H1 (cell line): ENCODE data around the gene TRABD2B. TPM values are rescaled to one million over a fixed set of nuclear protein-coding genes. Genes with fewer than 3 reads are reported as not detected.

Experiments used
- CTCF ChIA-PET: fragments of 300-600 bp; sonication (Branson Sonifier 250); formaldehyde crosslinking; loops from one replicate; lab custom pipeline; 2021; ENCODE audit not compliant: partially characterized antibody; lab: Charles Lee
- POLR2A ChIA-PET: fragments of 300-600 bp; sonication (Branson Sonifier 250); formaldehyde crosslinking; loops from one replicate; lab custom pipeline; 2021; ENCODE audit warnings: inconsistent platforms; ENCODE audit not compliant: partially characterized antibody; lab: Charles Lee
- DNase-seq, 2 experiments: peaks; one replicate each; pipeline versions ENCODE4 v3.0.0 to v3.0.0-alpha.2; 2010 to 2022; ENCODE audit warnings: low spot score in 2 of 2, low read depth in 1 of 2, mixed read lengths in 1 of 2
- FAIRE-seq: peaks from 2 replicates; lab custom pipeline; 2011; peaks lifted over from hg19 to GRCh38; lab: Jason Lieb, UNC
- H2AFZ ChIP-seq: 2 replicates; pipeline ENCODE4 v1.8.1; 2012; ENCODE audit warnings: low read length, inconsistent platforms
- H2AK5ac ChIP-seq: 2 replicates; pipeline ENCODE4 v1.6.1; 2013; ENCODE audit warnings: low read depth, low read length
- H2BK120ac ChIP-seq: replicated peaks from 2 replicates; pipeline ENCODE3; 2013; ENCODE audit warnings: low read depth, low read length, inconsistent platforms
- H2BK12ac ChIP-seq: 2 replicates; pipeline ENCODE4 v1.6.1; 2013; ENCODE audit warnings: low read depth, low read length
- H2BK15ac ChIP-seq: 2 replicates; pipeline ENCODE4 v1.6.1; 2013; ENCODE audit warnings: low read length
- H2BK20ac ChIP-seq: 2 replicates; pipeline ENCODE4 v1.6.1; 2013; ENCODE audit warnings: low read length
- H2BK5ac ChIP-seq: 2 replicates; pipeline ENCODE4 v1.6.1; 2013; ENCODE audit warnings: low read depth, low read length
- H3K14ac ChIP-seq: 2 replicates; pipeline ENCODE4 v1.6.1; 2013; ENCODE audit warnings: inconsistent platforms; ENCODE audit not compliant: insufficient read length
- H3K18ac ChIP-seq: 2 replicates; pipeline ENCODE4 v1.6.1; 2013; ENCODE audit warnings: low read length; ENCODE audit errors: extremely low read depth
- H3K23ac ChIP-seq: 2 replicates; pipeline ENCODE4 v1.6.1; 2013; ENCODE audit warnings: inconsistent platforms; ENCODE audit not compliant: insufficient read length
- H3K23me2 ChIP-seq: 2 replicates; pipeline ENCODE4 v1.6.1; 2013; ENCODE audit warnings: low read depth, low read length
- H3K27ac ChIP-seq: 2 replicates; pipeline ENCODE4 v1.6.1; 2011; ENCODE audit warnings: low read depth, low read length, inconsistent platforms
- H3K27me3 ChIP-seq, 4 experiments: replicated peaks in 1 of 4; 1 replicate in 1 of 4; 2 replicates in 3 of 4; pipeline versions ENCODE4 v1.6.1 to v1.8.1; 2011 to 2013; ENCODE audit warnings: low read length in 3 of 4, mild to moderate bottlenecking in 3 of 4, inconsistent platforms in 2 of 4, mixed read lengths in 2 of 4, moderate library complexity in 1 of 4; ENCODE audit not compliant: control insufficient read depth in 3 of 4, insufficient read depth in 3 of 4; ENCODE audit errors: extremely low read depth in 1 of 4
- H3K36me3 ChIP-seq, 4 experiments: 2 replicates each; pipeline versions ENCODE4 v1.6.1 to v1.8.1; 2011 to 2013; ENCODE audit warnings: mild to moderate bottlenecking in 4 of 4, low read length in 3 of 4, moderate library complexity in 2 of 4, control low read depth in 1 of 4, inconsistent platforms in 1 of 4; ENCODE audit not compliant: insufficient read depth in 4 of 4, control insufficient read depth in 2 of 4
- H3K4ac ChIP-seq: replicated peaks from 2 replicates; pipeline ENCODE3; 2013; ENCODE audit warnings: low read length, low read depth, mixed read lengths, inconsistent platforms; ENCODE audit not compliant: insufficient read length
- H3K4me1 ChIP-seq, 4 experiments: replicated peaks in 1 of 4; 1 replicate in 1 of 4; 2 replicates in 3 of 4; pipeline versions ENCODE4 v1.6.1 to v1.8.1; 2011 to 2013; ENCODE audit warnings: low read length in 3 of 4, inconsistent platforms in 2 of 4, mixed read lengths in 1 of 4; ENCODE audit not compliant: insufficient read depth in 4 of 4, control insufficient read depth in 3 of 4
- H3K4me2 ChIP-seq, 2 experiments: 2 replicates each; pipeline versions ENCODE4 v1.6.1 to v1.8.1; 2011 to 2013; ENCODE audit warnings: low read depth in 2 of 2, low read length in 2 of 2, control low read depth in 1 of 2, inconsistent platforms in 1 of 2, mild to moderate bottlenecking in 1 of 2; ENCODE audit not compliant: insufficient read depth in 1 of 2
- H3K4me3 ChIP-seq, 4 experiments: fragments of 200-600, 300-600 bp in 1 of 4; sonication (generic), shearing (Covaris generic), sonication (Bioruptor Twin) in 1 of 4; 2 replicates each; pipeline versions ENCODE4 v1.5.1 to v1.8.1; 2011 to 2016; ENCODE audit warnings: low read length in 4 of 4, low read depth in 3 of 4, control low read depth in 2 of 4, inconsistent platforms in 2 of 4, mild to moderate bottlenecking in 2 of 4, mixed read lengths in 1 of 4, moderate library complexity in 1 of 4; ENCODE audit not compliant: insufficient read depth in 2 of 4; ENCODE audit errors: extremely low read depth in 1 of 4
- H3K56ac ChIP-seq: replicated peaks from 2 replicates; pipeline ENCODE3; 2013; ENCODE audit warnings: low read depth, mild to moderate bottlenecking, mixed read lengths, low read length, inconsistent platforms; ENCODE audit not compliant: insufficient read length
- H3K79me1 ChIP-seq: 2 replicates; pipeline ENCODE4 v1.6.1; 2013; ENCODE audit warnings: low read depth, low read length, control low read depth
- H3K79me2 ChIP-seq, 2 experiments: 2 replicates each; pipeline versions ENCODE4 v1.6.1 to v1.8.1; 2012 to 2013; ENCODE audit warnings: low read length in 2 of 2, mild to moderate bottlenecking in 2 of 2, inconsistent platforms in 1 of 2; ENCODE audit not compliant: insufficient read depth in 2 of 2, control insufficient read depth in 1 of 2
- H3K9ac ChIP-seq, 4 experiments: replicated peaks in 1 of 4; 1 replicate in 1 of 4; 2 replicates in 3 of 4; pipeline versions ENCODE4 v1.6.1 to v1.8.1; 2011 to 2013; ENCODE audit warnings: low read depth in 3 of 4, low read length in 3 of 4, control low read depth in 2 of 4, mild to moderate bottlenecking in 2 of 4, moderate library complexity in 2 of 4, inconsistent platforms in 1 of 4; ENCODE audit errors: extremely low read depth in 1 of 4
- H3K9me3 ChIP-seq, 2 experiments: 2 replicates each; pipeline versions ENCODE4 v1.6.1 to v1.8.1; 2012 to 2013; ENCODE audit warnings: mild to moderate bottlenecking in 2 of 2, moderate library complexity in 2 of 2, control low read depth in 1 of 2, inconsistent platforms in 1 of 2, low read depth in 1 of 2, low read length in 1 of 2, mixed read lengths in 1 of 2; ENCODE audit not compliant: insufficient read depth in 2 of 2
- H4K20me1 ChIP-seq, 2 experiments: replicated peaks in 1 of 2; 2 replicates each; pipeline versions ENCODE3 to v1.8.1; 2011 to 2013; ENCODE audit warnings: inconsistent platforms in 2 of 2, low read length in 2 of 2, mild to moderate bottlenecking in 1 of 2; ENCODE audit not compliant: insufficient read depth in 2 of 2, control insufficient read depth in 1 of 2
- H4K5ac ChIP-seq: 2 replicates; pipeline ENCODE4 v1.6.1; 2013; ENCODE audit warnings: low read length, low read depth, mixed read lengths, inconsistent platforms; ENCODE audit not compliant: insufficient read length
- H4K8ac ChIP-seq: 2 replicates; pipeline ENCODE4 v1.8.0; 2013; ENCODE audit warnings: mild to moderate bottlenecking, moderate library complexity, low read length, inconsistent platforms; ENCODE audit not compliant: insufficient read depth; ENCODE audit errors: extremely low read depth
- H4K91ac ChIP-seq: replicated peaks from 2 replicates; pipeline ENCODE3; 2013; ENCODE audit warnings: low read length, mixed read lengths, inconsistent platforms; ENCODE audit not compliant: insufficient read length
- NANOG ChIP-seq: IDR thresholded peaks from 2 replicates; pipeline ENCODE4 v1.6.1; 2011; ENCODE audit warnings: low read length, low read depth, mild to moderate bottlenecking, inconsistent platforms; ENCODE audit not compliant: insufficient read depth, poor library complexity, severe bottlenecking
- SIRT6 ChIP-seq: IDR thresholded peaks from one replicate; pipeline ENCODE4 v1.7.1; 2012; ENCODE audit warnings: low read length, inconsistent platforms
- TEAD4 ChIP-seq: IDR thresholded peaks from 2 replicates; pipeline ENCODE4 v1.6.1; 2012; ENCODE audit warnings: low read depth, low read length, inconsistent platforms, mixed read lengths
- WGBS, 2 experiments: shearing (Covaris generic) in 1 of 2; methylation state at CpG; one replicate each; pipeline versions ENCODE4 v1.1.6 to v1.1.7; 2013 to 2015; ENCODE audit warnings: low lambda C conversion rate in 2 of 2, mixed read lengths in 2 of 2, inconsistent platforms in 1 of 2, low coverage in 1 of 2, missing lambda C conversion rate in 1 of 2; ENCODE audit not compliant: insufficient replicate concordance in 2 of 2, insufficient coverage in 1 of 2, insufficient read length in 1 of 2; ENCODE audit errors: extremely low coverage in 1 of 2, missing lambda C conversion rate in 1 of 2; 5-methylcytosine and 5-hydroxymethylcytosine counted together
- polyA plus RNA-seq, 7 experiments: library from polyadenylated mRNA; depleted of rRNA in 3 of 7; stranded (reverse) in 5 of 7; unstranded in 2 of 7; fragments of >200 nt in 5 of 7; fragments of 200-250 nt in 2 of 7; gene quantifications; 1 replicate in 5 of 7; 2 replicates in 1 of 7; 4 replicates in 1 of 7; pipeline versions ENCODE4 v1.2.1 to v1.2.3, GENCODE V29; 2011 to 2013; ENCODE audit warnings: missing spikeins in 2 of 7, mixed read lengths in 2 of 7
- total RNA-seq: library from RNA; stranded (reverse); fragmentation: NEBNext Ultra II Directional; extraction: Animal tissue kit (Norgen Biotek cat#: 25700); gene quantifications from 2 replicates; pipeline ENCODE4 v1.2.1, GENCODE V29; 2021
- TF ChIP-seq, protein P1 (sequence below): IDR thresholded peaks from 2 replicates; pipeline ENCODE4 v1.6.1; 2012; ENCODE audit warnings: low read length, inconsistent platforms

Gene TRABD2B
- total and polyA plus RNA-seq, 2 of the 8 experiments (the other 6 are each of a cell fraction or from before 2014, with no cell fraction given): 0.95 to 3.4 TPM

GRCh38 chr1:47967864-47968555 lies 29.2 kb downstream of the TRABD2B start:
- Histone ChIP-seq H4K20me1 (peaks cover 2 to 3% of the 10 kb centered on the region in 2 experiments), H3K18ac (no peak overlapping the region), H3K36me3 (no peaks in the 10 kb centered on the region), H3K9me3 (no peaks in the 10 kb centered on the region), H4K8ac (no peak overlapping the region)
- no peak for TF ChIP-seq NANOG
- TF ChIP-seq SIRT6: no peak
- TF ChIP-seq TEAD4: no peak
- TF ChIP-seq, protein P1, sequence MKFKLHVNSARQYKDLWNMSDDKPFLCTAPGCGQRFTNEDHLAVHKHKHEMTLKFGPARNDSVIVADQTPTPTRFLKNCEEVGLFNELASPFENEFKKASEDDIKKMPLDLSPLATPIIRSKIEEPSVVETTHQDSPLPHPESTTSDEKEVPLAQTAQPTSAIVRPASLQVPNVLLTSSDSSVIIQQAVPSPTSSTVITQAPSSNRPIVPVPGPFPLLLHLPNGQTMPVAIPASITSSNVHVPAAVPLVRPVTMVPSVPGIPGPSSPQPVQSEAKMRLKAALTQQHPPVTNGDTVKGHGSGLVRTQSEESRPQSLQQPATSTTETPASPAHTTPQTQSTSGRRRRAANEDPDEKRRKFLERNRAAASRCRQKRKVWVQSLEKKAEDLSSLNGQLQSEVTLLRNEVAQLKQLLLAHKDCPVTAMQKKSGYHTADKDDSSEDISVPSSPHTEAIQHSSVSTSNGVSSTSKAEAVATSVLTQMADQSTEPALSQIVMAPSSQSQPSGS: no peak
- TF ChIP-seq, all 59 proteins: peak for 0
- Histone ChIP-seq H3K56ac (no peak overlapping the region), H3K23me2 (no peaks in the 10 kb centered on the region; the same call in 1 of the 2 replicates), H3K9ac (no peak overlapping the region), H3K79me2 (no peaks in the 10 kb centered on the region), H4K5ac (no peak overlapping the region), H3K4me3 (no peak overlapping the region), H2AK5ac (no peak overlapping the region), H3K14ac (no peak overlapping the region), H3K27ac (no peak overlapping the region), H2BK15ac (no peak overlapping the region), H3K4me1 (peaks cover 0 to 5% (median under 1%) of the 10 kb centered on the region in 4 experiments; a peak in 5 of 7 replicates), H3K4me2 (no peak overlapping the region), H2AFZ (no peak overlapping the region), H3K79me1 (peaks cover 2% of the 10 kb centered on the region; the same call in 1 of the 2 replicates), H3K27me3 (no peaks in the 10 kb centered on the region), H2BK5ac (no peak overlapping the region), H3K23ac (no peak overlapping the region), H2BK20ac (no peak overlapping the region), H3K4ac (no peak overlapping the region), H2BK12ac (no peak overlapping the region), H2BK120ac (no peak overlapping the region), H4K91ac (no peak overlapping the region)
- ChIA-PET CTCF (interaction anchor here (0.9 to 1.2 kb wide), 3 partner anchors 14 to 18 kb away, joined by 3 to 6 read pairs (median 4); no protein-coding TSS in a partner anchor), POLR2A (no interaction called here)
- FAIRE-seq (no peak), DNase-seq (no peak)
- 88% methylated on average over 7 of the region's 7 CpGs; no CpG with 5 or more reads in 1 of the 2 experiments for WGBS, 2 experiments
